ENCODE results near the gene KRTAP12-3.
A peak's percentile ranks its signal among the peaks of the same experiment; 100 is the strongest.

KRTAP12-3 gene

DNA sequence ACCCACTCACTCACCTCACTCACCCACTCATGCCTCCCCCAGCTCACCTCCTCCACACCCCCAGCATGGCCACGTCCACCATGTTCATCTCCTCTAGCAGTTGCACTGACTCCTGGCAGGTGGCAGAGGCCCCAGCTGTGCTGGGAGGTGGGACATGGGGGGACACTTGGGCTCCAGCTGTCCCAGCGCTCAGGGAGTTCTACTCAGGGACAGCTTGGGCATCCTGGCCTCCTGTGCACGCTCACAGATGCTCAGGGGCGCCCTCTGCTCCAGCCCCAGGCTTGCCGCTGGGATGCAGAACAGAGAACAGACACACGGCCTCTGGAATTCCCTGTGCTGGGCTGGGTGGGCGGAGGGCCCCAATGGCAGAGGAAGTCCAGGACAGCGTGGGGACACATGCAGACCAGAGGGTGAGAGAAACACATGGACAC is 40.6 kb upstream of the KRTAP12-3 start:
- DNase-seq (ENCODE audit: low read depth in 2 of 2), result no peak
- TF ChIP-seq, protein P1, sequence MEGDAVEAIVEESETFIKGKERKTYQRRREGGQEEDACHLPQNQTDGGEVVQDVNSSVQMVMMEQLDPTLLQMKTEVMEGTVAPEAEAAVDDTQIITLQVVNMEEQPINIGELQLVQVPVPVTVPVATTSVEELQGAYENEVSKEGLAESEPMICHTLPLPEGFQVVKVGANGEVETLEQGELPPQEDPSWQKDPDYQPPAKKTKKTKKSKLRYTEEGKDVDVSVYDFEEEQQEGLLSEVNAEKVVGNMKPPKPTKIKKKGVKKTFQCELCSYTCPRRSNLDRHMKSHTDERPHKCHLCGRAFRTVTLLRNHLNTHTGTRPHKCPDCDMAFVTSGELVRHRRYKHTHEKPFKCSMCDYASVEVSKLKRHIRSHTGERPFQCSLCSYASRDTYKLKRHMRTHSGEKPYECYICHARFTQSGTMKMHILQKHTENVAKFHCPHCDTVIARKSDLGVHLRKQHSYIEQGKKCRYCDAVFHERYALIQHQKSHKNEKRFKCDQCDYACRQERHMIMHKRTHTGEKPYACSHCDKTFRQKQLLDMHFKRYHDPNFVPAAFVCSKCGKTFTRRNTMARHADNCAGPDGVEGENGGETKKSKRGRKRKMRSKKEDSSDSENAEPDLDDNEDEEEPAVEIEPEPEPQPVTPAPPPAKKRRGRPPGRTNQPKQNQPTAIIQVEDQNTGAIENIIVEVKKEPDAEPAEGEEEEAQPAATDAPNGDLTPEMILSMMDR (IDR thresholded peaks at IDR 0.05; ENCODE audit: low read depth, low read length), result no peak
- no peak overlapping the region for H3K4me3 ChIP-seq (replicated peaks in 1 of 2; ENCODE audit: low read depth in 2 of 2, low read length in 2 of 2)

DNA sequence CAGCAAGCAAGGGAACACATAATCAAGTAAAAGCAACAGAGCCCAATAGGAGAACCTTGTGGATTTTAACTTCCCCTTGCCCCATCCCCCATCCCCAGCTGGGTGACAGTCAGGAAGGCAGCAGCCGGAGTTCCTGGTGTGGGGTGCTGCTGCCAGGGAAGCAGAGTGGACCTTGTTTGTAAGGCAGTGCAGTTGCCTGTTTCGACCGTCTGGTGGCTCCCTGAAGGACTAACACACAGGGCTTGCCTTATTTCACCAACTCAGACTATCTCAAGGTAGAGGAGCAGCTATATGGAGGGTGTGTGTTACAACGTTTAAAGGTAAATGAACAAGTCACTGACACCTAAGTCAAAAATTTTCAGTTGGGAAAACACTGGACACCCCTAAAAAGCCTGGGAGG is 39.2 kb upstream of the KRTAP12-3 start:
- peak; percentile 4 to 30 for DNase-seq (ENCODE audit: low read depth in 2 of 2)
- H3K4me3 ChIP-seq (replicated peaks in 1 of 2; ENCODE audit: low read depth in 2 of 2, low read length in 2 of 2), result no peak overlapping the region

DNA sequence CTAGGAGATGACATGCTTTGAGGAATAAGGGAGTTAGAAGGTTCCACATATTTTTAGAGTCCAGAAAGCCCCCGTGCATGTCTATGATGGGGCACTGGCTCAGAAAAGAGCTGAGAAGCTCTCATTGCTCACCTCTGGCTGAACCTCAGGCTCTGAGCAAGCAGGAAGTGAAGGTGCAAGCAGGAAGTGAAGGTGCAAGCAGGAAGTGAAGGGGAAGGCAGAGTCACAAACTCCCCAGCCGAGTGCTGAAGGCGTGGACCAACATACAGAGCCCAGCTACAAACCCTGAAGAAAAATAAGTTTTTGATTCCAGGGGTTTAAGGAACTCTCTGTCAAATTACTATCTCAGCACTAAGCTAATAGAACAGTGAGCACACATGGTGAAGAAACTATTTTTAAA is 38.8 kb upstream of the KRTAP12-3 start:
- TF ChIP-seq, protein P1 (IDR thresholded peaks at IDR 0.05; ENCODE audit: low read depth, low read length), result no peak
- no peak for DNase-seq (ENCODE audit: low read depth in 2 of 2)
- H3K4me3 ChIP-seq (replicated peaks in 1 of 2; ENCODE audit: low read depth in 2 of 2, low read length in 2 of 2), result no peak overlapping the region

More for the DNA sequence above, 39.2 kb upstream of the KRTAP12-3 start:
- TF ChIP-seq, protein P1 (IDR thresholded peaks at IDR 0.05; ENCODE audit: low read depth, low read length), result peak; percentile 29

DNA sequence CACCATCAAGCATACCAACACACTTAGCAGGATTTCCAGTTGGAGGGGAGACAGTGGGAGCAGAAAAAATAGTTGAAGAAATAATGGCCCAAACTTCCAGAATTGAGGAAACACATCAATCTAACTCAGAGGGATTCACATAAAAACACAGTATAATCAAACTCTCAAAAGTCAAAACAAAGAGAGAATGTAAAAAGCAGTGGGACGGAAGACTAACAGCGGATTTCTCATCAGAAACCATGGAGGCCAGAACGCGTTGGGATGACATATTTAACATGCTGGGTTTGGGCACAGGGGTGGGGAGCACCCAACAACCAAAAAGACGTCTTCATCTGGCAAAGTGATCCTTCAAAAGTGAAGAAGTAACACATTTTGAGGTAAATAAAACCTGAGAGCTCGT is 37.8 kb upstream of the KRTAP12-3 start:
- TF ChIP-seq, protein P1 (IDR thresholded peaks at IDR 0.05; ENCODE audit: low read depth, low read length), result no peak
- H3K4me3 ChIP-seq (replicated peaks in 1 of 2; ENCODE audit: low read depth in 2 of 2, low read length in 2 of 2), result no peak overlapping the region
- no peak for DNase-seq (ENCODE audit: low read depth in 2 of 2)

DNA sequence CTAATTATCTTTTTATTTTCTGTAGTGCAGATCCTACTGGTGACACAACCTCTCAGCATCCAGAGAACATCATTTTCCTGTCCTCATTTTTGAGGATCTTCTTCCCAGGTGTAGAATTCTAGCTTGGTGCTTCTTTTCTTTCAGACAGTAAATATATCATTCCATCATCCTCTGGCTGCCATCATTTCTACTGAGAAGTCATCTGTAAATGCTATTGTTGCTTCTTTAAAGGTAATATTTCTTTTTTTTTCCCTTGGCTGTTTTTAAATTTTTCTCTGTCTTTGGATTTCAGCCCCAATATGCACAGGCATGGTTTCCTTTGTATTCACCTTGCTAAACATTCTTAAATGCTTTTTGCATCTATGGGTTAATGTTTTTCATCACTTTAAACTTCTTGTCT is 34.2 kb upstream of the KRTAP12-3 start:
- no peak overlapping the region for H3K4me3 ChIP-seq (replicated peaks in 1 of 2; ENCODE audit: low read depth in 2 of 2, low read length in 2 of 2)
- DNase-seq (ENCODE audit: low read depth in 2 of 2), result no peak
- TF ChIP-seq, protein P1 (IDR thresholded peaks at IDR 0.05; ENCODE audit: low read depth, low read length), result no peak

DNA sequence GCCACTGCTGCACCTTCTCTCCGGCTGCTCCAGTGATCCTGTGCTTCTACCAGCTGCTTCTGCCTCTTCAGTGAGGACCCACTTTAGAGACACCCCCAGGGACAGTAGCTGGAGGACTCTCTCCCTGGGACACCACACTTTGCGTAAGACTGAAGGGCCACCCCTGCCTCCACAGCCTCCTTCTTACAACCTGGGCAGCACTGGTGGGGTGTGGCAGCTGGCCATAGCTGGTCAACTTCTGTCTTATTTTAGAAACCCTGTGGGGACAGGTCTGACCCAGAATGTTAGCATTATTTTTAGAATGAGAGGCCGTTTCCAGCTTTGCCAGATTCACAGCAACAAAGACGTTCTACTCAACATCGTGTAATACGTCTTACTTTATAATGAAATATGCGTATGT is 32.0 kb upstream of the KRTAP12-3 start:
- no peak for DNase-seq (ENCODE audit: low read depth in 2 of 2)
- TF ChIP-seq, protein P1 (IDR thresholded peaks at IDR 0.05; ENCODE audit: low read depth, low read length), result no peak
- no peak overlapping the region for H3K4me3 ChIP-seq (replicated peaks in 1 of 2; ENCODE audit: low read depth in 2 of 2, low read length in 2 of 2)

DNA sequence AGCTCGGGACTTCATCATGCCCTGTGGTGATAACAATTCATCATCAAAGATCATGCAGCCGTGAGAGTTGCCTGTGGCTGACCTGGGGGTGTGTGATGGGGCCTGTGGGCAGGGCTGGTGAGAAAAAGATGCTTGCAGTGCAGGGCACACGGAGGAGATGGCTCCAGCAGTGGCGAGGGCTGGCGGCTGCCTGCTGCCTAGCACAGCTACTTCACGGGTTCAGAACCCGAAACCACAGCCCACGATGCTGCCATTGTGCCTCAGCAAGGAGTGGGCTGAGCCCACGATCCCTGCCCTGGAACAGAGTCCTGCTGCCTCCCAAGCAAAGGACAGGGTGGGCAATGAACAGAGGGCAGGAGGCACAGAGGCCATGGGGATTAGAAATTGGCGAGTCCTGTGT is 31.5 kb upstream of the KRTAP12-3 start:
- TF ChIP-seq, protein P1 (IDR thresholded peaks at IDR 0.05; ENCODE audit: low read depth, low read length), result no peak
- no peak for DNase-seq (ENCODE audit: low read depth in 2 of 2)
- H3K4me3 ChIP-seq (replicated peaks in 1 of 2; ENCODE audit: low read depth in 2 of 2, low read length in 2 of 2), result no peak overlapping the region
